ENCODE data around the gene WDR64.

The WDR64 gene

GRCh38 chr1:241630899-241631298, 21.2 kb upstream of the WDR64 start:
- DNase-seq (ENCODE audit: low read depth in 2 of 2): no peak

DNA sequence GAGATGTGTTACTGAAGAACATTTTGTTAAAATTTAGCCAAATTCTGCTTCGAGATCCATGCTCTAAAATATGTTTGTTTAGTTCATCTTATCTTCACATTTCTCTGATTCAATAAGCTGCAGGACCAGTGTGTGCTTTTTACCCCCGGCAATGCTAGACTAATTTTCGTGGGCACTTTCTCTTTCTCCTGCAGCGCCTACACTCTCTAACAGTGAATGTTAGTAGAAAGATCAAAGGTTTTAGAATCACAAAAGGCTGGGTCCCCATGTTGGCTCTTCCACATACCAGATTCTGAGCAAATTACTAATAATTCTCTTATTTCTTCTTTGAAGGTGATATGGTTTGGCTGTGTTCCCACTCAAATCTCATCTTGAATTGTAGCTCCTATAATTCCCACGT, 20.4 kb upstream of the WDR64 start:
- DNase-seq (ENCODE audit: low read depth in 2 of 2): no peak

DNA sequence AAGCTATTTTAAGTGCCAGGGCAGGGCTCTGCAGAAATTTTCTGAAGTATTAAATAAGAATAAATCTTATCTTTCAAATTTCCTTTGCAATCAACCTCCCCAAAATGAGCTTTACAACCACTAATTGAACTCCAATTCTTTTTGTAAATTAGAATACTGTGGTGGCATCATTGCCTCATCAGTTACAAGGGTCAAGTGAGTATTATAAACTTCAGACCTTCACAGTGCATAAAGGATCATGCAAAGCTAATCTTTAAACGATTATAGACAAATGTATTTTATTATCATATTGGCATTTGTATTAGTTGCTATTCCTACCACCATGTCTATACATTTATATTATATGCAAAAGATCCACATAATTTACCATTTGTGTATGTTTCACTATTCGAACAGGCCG, 19.1 kb upstream of the WDR64 start:
- DNase-seq (ENCODE audit: low read depth in 2 of 2): no peak

- no peak for DNase-seq (ENCODE audit: low read depth in 2 of 2)
Measured at GRCh38 chr1:241635556-241636152, 16.4 kb upstream of the WDR64 start.

DNA sequence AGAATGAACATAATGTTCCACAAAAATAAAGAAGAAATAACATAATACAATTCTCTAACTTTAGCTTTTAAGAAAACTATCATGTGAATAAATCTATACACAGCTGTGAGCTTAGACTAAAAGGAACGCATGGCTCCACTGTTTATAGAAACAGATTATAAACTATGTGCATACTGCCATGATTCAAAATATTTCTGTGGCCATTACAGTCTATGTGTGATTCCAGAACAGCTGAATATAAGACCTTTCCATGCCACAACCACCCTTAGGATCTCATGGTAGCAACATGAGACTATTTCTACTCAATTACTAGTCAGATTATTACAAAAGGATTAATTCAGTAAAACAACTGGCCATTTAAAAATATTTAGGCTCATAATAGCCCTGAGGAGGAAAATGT, 15.8 kb upstream of the WDR64 start:
- DNase-seq (ENCODE audit: low read depth in 2 of 2): no peak

DNA sequence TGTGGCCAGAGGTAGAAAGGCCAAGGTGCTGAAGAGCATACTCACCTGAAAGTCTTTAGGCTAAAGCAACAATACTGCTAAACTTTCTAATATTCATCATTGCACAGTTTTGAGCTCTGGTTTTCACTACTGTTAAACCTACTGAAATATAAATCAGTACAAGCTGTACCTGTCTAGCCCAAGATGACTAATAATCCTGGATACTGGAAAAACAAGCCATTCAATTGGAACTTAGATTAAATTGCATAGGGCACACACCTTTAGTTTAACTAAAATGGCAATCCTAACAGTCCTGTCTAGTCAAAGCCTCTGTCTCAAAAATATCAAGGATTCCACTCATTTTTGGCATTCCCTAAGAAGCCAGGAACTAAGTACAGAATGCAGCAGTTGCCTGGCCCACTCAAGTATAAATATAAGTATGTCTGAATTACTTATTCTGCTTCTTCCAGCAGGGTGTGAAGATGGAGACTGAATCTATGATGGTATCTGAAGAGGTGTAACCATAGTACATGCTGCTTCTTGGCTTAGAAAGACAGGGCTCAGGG, 15.0 kb upstream of the WDR64 start:
- no peak for DNase-seq (ENCODE audit: low read depth in 2 of 2)

DNA sequence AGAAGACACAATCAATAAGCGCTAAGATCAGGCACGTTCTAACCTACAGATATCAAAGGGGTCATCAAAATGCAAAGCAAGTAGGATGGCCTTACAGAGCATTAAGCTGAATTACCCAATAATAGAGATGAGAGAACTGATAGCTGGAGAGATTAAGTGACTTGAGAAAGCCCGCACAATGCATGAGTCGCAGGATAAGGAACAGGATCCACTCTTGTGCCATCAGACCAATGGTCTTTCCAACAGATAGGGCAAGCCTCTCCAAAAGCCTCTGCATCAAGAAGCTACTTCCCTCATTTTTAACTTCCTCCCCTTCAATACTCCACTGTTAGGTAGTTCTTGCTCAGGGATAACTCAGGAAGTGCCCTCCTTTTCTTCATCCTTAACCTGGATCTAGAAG, 14.5 kb upstream of the WDR64 start:
- DNase-seq (ENCODE audit: low read depth in 2 of 2): no peak

DNA sequence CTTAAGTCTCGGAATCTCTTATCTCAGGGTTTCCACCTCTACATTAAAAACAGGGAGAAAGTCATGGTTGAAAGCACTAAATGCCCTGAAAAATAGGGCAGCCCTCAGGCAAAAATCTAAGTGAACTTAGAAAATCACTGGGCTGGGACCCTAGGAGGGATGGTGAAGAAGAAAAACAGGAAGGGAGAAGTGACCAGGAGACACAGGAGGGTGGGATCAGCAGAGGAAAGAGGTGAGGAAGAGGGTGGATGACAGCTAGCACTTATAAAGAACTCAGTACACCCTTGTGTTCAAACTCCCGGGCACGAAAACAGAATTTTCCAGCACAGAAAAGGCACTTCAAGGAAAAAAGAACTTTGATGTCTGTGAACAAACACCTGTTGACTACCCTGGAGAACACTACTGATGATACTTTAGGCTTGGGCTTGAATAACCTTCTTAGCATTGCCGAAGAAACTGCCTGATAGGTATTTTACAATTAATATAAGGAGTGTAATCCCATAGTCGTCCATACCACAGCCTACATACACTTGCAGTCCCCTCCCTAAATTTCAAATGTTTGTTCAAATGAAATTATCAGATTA, 13.9 kb upstream of the WDR64 start:
- no peak for DNase-seq (ENCODE audit: low read depth in 2 of 2)

GRCh38 chr1:241638909-241639622, 13.0 kb upstream of the WDR64 start:
- no peak for DNase-seq (ENCODE audit: low read depth in 2 of 2)

- DNase-seq (ENCODE audit: low read depth in 2 of 2): no peak
Measured at GRCh38 chr1:241639623-241640148, 12.4 kb upstream of the WDR64 start.

GRCh38 chr1:241640149-241640866, 11.8 kb upstream of the WDR64 start, which contains the start of the genes CHML and OPN3:
Gene CHML, minus strand, starts transcription at chr1:241640369. Its CDS starts 4,603 bp downstream, at chr1:241635766.
Gene OPN3, minus strand, starts transcription at chr1:241640369. Its CDS starts 115 bp downstream, at chr1:241640254.
- peak; percentile 72 to 73 for DNase-seq (ENCODE audit: low read depth in 2 of 2)

DNA sequence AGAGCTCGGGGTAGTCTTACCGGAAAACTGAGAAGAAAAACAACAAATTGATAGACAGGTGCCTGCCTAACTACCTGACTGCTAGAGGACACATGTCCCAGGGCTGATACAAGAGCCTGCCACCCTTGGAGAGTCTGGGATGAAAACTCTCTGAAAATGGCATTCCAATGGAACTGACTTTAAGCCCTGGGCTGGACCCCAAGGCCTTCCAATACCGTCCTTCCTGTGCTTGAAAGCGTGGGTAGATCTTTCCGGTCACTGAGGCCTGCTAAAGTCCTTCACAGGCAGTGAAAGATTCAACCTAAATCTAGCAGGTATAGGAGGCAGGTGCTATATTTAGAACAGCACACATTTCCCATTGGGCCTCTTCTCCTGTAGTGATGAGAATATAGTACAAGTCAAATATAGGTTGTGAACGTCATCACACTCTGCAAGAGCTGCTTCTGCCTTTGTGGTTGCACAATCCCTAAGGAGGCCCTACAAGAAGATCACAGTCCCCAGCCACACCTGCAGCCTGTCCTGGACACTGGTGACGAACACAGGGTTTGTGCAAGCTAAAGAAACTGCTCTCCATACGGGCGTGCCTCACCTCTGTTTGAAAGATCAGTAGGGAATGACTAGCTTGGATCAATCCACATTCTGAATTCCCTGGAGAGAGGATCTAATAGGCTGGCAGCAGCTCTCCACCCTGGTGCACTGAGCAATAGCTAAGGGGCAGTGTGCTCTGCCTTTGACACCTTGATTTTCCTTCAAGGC, 11.0 kb upstream of the WDR64 start:
- DNase-seq (ENCODE audit: low read depth in 2 of 2): no peak

DNA sequence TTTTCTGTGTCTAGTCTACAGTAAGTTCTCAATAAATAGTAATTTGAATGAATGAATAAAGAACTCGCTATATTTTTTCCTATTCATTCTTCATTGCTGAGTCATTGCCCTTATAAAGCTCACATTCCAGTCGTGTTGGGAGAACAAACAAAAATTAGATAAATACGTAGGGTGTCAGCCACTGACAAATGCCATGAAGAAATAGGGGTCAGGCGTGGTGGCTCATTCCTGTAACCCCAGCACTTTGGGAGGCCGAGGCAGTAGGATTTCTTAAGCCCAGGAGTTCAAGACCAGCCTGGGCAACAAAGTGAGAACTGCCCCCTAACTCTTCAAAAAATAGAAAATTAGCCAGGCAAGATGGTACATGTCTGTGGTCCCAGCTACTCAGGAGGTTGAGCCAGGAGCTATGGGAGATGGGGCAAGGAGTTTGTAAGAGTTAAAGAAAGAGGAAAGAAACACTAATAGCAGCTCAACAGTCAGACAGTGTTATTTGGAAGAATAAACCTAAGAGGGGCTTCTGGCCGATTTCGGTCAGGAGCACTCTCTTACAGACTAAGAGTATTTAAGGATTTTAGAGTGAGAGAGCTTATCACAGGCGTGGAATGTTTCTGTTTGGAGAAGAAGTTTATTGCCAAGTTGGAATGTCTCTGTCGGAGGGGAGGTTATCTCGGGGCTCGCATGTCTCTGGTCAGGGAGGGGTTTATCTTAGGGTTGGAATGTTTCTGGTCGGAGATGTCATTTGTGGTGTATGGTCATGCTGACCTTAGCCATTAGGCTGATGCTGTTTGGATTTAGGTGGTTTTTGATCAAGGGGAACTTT, 10.1 kb upstream of the WDR64 start:
- DNase-seq (ENCODE audit: low read depth in 2 of 2): no peak

- no peak for DNase-seq (ENCODE audit: low read depth in 2 of 2)
Measured at GRCh38 chr1:241642593-241642944, 9.5 kb upstream of the WDR64 start.

- no peak for DNase-seq (ENCODE audit: low read depth in 2 of 2)
Measured at GRCh38 chr1:241644259-241644658, 7.8 kb upstream of the WDR64 start.

DNA sequence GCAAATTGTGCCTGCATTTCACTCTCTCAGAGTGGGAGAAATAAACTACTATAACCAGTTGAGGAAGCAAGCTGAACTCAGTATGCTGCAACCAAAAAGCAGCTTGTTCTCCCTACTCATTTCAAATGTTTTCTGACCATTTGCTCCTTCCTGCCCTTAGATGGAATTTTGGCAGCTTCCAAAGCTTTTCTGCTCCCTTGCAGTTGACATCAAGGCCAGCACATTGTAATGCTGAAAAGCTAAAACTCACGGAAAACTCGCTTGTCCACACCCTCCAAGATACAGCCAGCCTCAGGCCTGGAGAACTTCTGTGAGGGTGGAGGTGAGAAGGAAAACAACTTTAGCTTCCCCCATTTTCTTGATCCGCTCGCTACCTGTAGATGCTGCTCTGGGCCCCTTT, 6.9 kb upstream of the WDR64 start:
- DNase-seq (ENCODE audit: low read depth in 2 of 2): no peak

DNA sequence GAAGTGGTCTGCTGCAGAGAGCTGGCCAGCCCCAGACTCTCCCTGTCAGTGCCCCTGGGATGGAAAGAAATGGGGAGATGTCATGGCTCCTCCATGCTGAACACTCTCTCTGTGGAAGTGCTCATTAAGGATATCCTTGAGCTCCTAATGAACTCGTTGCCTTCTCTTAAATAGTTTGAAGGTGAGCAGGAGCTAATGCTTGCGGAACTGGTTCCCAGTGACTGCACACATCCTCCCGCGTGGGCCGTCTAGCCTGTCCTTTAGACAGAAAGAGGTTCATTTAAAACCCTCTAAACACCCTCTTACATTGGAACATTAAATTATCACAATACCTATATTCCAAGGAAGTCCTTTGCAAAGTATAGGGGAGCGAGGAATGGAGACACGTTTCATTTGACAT, 5.9 kb upstream of the WDR64 start:
- DNase-seq (ENCODE audit: low read depth in 2 of 2): no peak

GRCh38 chr1:241647658-241648057, 4.4 kb upstream of the WDR64 start:
- DNase-seq (ENCODE audit: low read depth in 2 of 2): no peak

DNA sequence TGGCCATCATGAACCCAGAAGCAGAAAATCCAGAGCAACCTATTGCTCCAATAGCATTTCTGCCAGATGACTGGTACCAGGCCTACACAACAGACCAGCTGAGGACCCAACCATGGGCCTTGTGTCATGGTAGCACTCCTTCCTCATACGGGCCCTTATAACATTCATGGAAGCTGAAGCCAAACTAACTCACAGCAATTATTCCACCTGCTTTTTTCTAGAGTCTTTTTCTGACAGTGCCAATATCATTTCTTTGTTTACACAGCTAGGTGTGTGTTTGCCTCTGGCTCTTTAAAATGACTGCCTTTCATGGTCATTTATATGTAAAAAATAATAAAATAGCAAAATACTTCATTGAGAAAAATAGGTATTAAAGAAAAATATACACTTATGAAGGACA, 3.9 kb upstream of the WDR64 start:
- no peak for DNase-seq (ENCODE audit: low read depth in 2 of 2)

DNA sequence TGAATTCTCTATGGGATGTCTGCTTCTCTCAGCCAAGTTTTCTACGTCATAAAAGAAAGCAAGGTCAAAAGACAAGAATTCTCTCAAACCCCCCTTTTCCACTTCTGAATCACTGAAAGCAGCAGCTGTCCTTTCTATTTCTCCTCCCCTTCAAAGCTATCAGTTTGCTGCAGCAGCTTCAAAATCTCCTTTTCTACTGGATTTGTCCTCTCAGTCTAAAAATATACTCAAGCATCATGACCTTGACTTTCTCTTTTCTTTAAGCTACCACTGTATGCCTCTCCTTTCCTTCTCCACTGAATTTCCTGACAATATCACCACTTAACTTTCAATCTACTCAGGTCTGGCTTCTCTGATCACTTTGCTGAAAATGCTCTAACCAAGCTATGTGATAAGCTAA, 1.9 kb downstream of the WDR64 start:
- no peak for DNase-seq (ENCODE audit: low read depth in 2 of 2)

DNA sequence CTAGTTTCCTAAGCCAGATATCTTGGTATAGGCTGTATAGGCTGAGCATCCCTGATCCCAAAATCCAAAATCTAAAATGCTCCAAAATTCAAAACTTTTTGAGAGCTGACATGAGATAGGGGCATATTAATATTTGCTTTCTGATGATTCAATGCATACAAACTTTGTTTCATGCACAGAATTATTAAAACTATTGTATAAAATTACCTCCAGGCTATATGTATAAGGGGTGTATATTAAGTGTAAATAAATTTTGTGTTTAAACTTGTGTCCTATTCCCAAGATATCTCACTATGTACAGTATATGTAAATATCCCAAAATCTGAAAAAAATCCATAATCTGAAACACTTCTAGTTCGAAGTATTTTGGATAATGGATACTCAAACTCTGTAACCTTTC, 2.6 kb downstream of the WDR64 start:
- no peak for DNase-seq (ENCODE audit: low read depth in 2 of 2)

Measured in fibroblast of skin of left biceps (primary cell).